Parathyroid adenoma (tissue), 2 donors: ENCODE results near the gene SLC6A9.

ENCODE experiments used
- H2AFZ ChIP-seq: fragments of 300-600 bp; sonication (generic); one replicate; pipeline ENCODE4 v1.7.0; 2017; ENCODE audit warnings: antibody characterized with exemption, mild to moderate bottlenecking
- H3K27ac ChIP-seq: fragments of 300-600 bp; sonication (generic); one replicate; pipeline ENCODE4 v1.7.0; 2017
- H3K27me3 ChIP-seq: fragments of 300-600 bp; sonication (generic); one replicate; pipeline ENCODE4 v1.7.0; 2017; ENCODE audit warnings: low read length; ENCODE audit not compliant: control insufficient read depth, insufficient read depth
- H3K36me3 ChIP-seq: fragments of 300-600 bp; sonication (generic); one replicate; pipeline ENCODE4 v1.7.0; 2017; ENCODE audit warnings: low read length; ENCODE audit not compliant: control insufficient read depth, insufficient read depth
- H3K4me1 ChIP-seq: fragments of 300-600 bp; sonication (generic); one replicate; pipeline ENCODE4 v1.7.0; 2017; ENCODE audit warnings: control low read depth
- H3K4me2 ChIP-seq: fragments of 300-600 bp; sonication (generic); one replicate; pipeline ENCODE4 v1.7.0; 2017; ENCODE audit warnings: low read length
- H3K4me3 ChIP-seq: fragments of 300-600 bp; sonication (generic); one replicate; pipeline ENCODE4 v1.7.0; 2017; ENCODE audit warnings: low read depth, low read length
- H3K79me2 ChIP-seq: fragments of 300-600 bp; sonication (generic); one replicate; pipeline ENCODE4 v1.7.0; 2017; ENCODE audit warnings: control low read depth
- H3K9ac ChIP-seq: fragments of 300-600 bp; sonication (generic); one replicate; pipeline ENCODE4 v1.7.0; 2017; ENCODE audit warnings: mild to moderate bottlenecking
- H3K9me3 ChIP-seq: fragments of 300-600 bp; sonication (generic); one replicate; pipeline ENCODE4 v1.7.0; 2017; ENCODE audit warnings: low read length; ENCODE audit not compliant: control insufficient read depth
- TF ChIP-seq, protein P1 (sequence below): fragments of 300-600 bp; sonication (generic); IDR thresholded peaks from one replicate; pipeline ENCODE4 v1.7.0; 2017; ENCODE audit warnings: antibody characterized with exemption, mild to moderate bottlenecking
- donor health status: primary hyperparathyroidism.

Gene SLC6A9

DNA sequence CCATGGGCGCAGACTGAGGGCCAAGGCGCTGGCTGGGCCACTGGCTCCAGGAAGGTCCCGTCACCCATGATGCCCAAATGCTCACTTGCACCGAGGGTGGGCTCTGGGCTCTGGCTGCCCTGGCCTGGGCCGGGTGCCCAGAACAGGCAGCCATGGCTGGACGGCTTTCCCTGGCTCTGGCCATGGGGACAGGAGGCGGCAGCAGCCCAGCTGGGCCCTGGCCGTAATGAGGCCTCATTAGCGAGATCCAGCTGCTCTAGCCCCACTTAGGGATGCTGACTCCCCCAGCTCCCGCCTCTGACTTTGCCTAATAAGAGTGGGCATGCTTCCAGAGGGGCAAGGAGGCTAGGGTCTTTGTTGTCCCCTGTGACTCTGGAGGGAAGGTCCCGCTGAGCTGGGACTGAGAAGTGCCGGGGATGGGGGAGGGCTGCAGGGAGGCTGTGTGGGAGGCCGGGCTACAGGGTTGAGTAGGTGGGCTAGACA is 11.8 kb downstream of the SLC6A9 start:
- Histone ChIP-seq H3K36me3 (no peaks in the 10 kb centered on the region), H3K79me2 (no peaks in the 10 kb centered on the region), H3K4me2 (no peak overlapping the region), H3K4me1 (no peaks in the 10 kb centered on the region), H3K4me3 (no peak overlapping the region), H2AFZ (no peak overlapping the region), H3K9ac (no peak overlapping the region), H3K27ac (no peak overlapping the region), H3K27me3 (no peaks in the 10 kb centered on the region), H3K9me3 (no peaks in the 10 kb centered on the region)
- TF ChIP-seq, protein P1, sequence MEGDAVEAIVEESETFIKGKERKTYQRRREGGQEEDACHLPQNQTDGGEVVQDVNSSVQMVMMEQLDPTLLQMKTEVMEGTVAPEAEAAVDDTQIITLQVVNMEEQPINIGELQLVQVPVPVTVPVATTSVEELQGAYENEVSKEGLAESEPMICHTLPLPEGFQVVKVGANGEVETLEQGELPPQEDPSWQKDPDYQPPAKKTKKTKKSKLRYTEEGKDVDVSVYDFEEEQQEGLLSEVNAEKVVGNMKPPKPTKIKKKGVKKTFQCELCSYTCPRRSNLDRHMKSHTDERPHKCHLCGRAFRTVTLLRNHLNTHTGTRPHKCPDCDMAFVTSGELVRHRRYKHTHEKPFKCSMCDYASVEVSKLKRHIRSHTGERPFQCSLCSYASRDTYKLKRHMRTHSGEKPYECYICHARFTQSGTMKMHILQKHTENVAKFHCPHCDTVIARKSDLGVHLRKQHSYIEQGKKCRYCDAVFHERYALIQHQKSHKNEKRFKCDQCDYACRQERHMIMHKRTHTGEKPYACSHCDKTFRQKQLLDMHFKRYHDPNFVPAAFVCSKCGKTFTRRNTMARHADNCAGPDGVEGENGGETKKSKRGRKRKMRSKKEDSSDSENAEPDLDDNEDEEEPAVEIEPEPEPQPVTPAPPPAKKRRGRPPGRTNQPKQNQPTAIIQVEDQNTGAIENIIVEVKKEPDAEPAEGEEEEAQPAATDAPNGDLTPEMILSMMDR: no peak

GRCh38 chr1:44016890-44017400 is 14.3 kb downstream of the SLC6A9 start:
- Histone ChIP-seq H2AFZ (no peak overlapping the region), H3K4me2 (no peak overlapping the region), H3K27ac (no peak overlapping the region), H3K4me1 (no peaks in the 10 kb centered on the region), H3K79me2 (no peaks in the 10 kb centered on the region), H3K9ac (no peak overlapping the region), H3K4me3 (no peak overlapping the region), H3K27me3 (no peaks in the 10 kb centered on the region), H3K36me3 (no peaks in the 10 kb centered on the region), H3K9me3 (no peaks in the 10 kb centered on the region)
- TF ChIP-seq, protein P1: no peak

- H3K9me3 ChIP-seq: no peaks in the 10 kb centered on the region
- TF ChIP-seq, protein P1: no peak
- H3K4me3 ChIP-seq: no peak overlapping the region
- H2AFZ ChIP-seq: no peak overlapping the region
- H3K27me3 ChIP-seq: no peaks in the 10 kb centered on the region
- H3K9ac ChIP-seq: no peak overlapping the region
- no peaks in the 10 kb centered on the region for H3K36me3 ChIP-seq
- H3K4me1 ChIP-seq: no peaks in the 10 kb centered on the region
- H3K4me2 ChIP-seq: no peak overlapping the region
- H3K27ac ChIP-seq: no peak overlapping the region
- H3K79me2 ChIP-seq: no peaks in the 10 kb centered on the region
Measured at GRCh38 chr1:44016041-44016889, 15.0 kb downstream of the SLC6A9 start.

DNA sequence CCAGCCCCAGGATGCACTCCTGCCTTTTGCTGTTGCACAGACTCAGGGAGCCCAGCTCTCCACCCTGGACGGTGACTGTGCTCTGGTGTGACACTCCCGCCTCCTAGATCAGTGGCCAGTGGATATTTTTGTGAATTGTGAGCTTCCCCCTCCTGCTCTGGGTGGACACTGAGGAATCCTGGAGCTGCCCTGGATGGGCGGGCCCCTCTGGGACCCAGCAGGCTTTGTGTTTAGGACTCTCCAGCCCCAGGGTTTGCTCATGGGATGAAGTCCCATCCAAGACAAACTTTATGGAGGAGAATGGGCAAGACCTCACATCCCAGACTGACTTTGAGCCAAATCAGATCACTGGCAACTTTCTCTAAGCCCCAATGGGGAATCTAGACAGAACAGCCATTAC is 16.1 kb downstream of the SLC6A9 start:
- H2AFZ ChIP-seq: no peak overlapping the region
- TF ChIP-seq, protein P1: no peak
- no peaks in the 10 kb centered on the region for H3K4me1 ChIP-seq
- H3K79me2 ChIP-seq: no peaks in the 10 kb centered on the region
- no peak overlapping the region for H3K4me2 ChIP-seq
- no peak overlapping the region for H3K9ac ChIP-seq
- no peak overlapping the region for H3K27ac ChIP-seq
- H3K27me3 ChIP-seq: no peaks in the 10 kb centered on the region
- no peak overlapping the region for H3K4me3 ChIP-seq
- no peaks in the 10 kb centered on the region for H3K9me3 ChIP-seq
- H3K36me3 ChIP-seq: no peaks in the 10 kb centered on the region
